SK-N-DZ (cell line): ENCODE measurements around the gene TIGD4.

Experiments used
- DNase-seq: peaks from one replicate; pipeline ENCODE4 v3.0.0-alpha.2; 2015; ENCODE audit warnings: low spot score

The TIGD4 gene

DNA sequence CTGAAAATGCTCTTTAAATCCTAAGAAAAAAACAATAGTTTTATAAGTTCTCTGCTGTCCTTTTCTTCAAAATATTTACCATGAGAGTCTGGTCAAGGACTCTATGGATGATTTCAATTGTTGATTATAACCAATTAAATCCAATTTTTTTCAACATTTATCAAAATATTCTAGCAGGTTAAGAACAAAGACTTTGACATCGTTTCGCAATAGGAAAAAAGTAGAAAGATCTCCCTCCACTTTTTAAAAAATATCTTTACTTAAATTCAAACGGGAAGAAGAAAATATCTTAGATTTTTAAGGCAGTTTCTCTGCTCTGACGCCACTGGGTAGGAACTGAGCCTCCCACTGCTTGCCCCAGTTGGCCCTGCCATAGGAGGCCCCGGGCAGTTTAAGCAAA is 55.0 kb downstream of the TIGD4 start:
- no peak for DNase-seq

DNA sequence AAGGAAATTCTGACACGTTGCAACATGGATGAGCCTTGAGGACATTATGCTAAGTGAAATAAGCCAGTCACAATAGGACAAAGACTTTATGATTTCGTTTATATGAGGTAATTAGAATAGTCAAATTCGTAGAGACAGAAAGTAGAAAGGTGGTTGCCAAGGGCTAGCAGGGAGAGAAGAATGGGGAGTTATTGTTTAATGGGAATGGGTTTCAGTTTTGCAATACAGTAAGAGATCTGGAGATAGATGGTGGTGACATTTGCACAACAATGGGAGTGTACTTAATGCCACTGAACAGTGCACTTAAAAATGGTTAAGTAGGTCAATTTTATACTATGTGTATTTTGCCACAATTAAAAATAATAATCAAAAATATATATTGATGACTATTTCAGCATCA is 56.3 kb downstream of the TIGD4 start:
- DNase-seq: no peak

DNA sequence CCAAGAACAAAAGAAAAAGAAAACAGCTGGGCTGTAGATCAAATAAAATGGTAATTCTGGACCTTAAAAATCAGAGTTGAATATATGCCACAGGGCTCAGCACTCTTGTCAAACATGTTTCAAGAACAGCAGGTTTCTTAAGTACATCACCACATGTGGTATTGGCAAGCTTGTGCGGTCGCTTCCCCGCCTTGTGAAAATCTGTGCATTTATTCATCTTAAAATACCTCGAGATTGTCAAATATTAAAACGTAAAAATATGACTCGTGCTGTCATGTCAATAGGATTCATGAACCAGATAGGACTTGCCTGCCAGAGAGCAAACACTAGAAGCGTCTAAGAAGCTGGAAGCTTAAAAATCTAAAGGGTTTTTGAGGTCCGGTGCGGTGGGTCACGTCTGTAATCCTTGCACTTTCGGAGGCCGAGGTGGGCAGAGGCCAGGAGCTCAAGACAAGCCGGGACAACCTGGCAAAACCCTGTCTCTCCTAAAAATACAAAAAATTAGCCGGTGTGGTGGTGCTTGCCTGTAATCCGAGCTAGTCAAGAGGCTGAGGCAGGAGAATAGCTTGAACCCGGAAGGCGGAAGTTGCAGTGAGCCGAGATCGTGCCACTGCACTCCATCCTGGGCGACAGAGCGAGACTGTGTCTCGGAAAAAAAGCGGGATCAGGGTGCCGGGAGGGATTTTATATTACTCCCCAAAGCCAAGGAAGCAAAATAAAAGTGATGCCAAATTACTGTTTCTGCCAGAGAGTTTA is 59.6 kb downstream of the TIGD4 start:
- no peak for DNase-seq
